BE2C (cell line): ENCODE results near the gene DOCK1.

ENCODE experiments used
- DNase-seq: peaks from one replicate; pipeline ENCODE4 v3.0.0-alpha.2; 2020
- H3K27me3 ChIP-seq: fragments of 250-450 bp; sonication (Bioruptor Pico); 2 replicates; pipeline ENCODE4 v1.5.1; 2020; ENCODE audit warnings: mild to moderate bottlenecking
- H3K36me3 ChIP-seq: fragments of 250-450 bp; sonication (Bioruptor Pico); 2 replicates; pipeline ENCODE4 v1.5.1; 2020; ENCODE audit warnings: mild to moderate bottlenecking
- H3K4me1 ChIP-seq: fragments of 250-450 bp; sonication (Bioruptor Pico); 2 replicates; pipeline ENCODE4 v1.5.1; 2020
- H3K4me3 ChIP-seq: 2 replicates; pipeline ENCODE4 v1.5.1; 2011; ENCODE audit warnings: low read depth, low read length
- H3K9me3 ChIP-seq: fragments of 250-450 bp; sonication (Bioruptor Pico); 2 replicates; pipeline ENCODE4 v1.5.1; 2020
- TF ChIP-seq, protein P1 (sequence below): IDR thresholded peaks from 2 replicates; pipeline ENCODE4 v1.5.1; 2012; ENCODE audit warnings: mild to moderate bottlenecking, low read depth, low read length

DOCK1 gene

DNA sequence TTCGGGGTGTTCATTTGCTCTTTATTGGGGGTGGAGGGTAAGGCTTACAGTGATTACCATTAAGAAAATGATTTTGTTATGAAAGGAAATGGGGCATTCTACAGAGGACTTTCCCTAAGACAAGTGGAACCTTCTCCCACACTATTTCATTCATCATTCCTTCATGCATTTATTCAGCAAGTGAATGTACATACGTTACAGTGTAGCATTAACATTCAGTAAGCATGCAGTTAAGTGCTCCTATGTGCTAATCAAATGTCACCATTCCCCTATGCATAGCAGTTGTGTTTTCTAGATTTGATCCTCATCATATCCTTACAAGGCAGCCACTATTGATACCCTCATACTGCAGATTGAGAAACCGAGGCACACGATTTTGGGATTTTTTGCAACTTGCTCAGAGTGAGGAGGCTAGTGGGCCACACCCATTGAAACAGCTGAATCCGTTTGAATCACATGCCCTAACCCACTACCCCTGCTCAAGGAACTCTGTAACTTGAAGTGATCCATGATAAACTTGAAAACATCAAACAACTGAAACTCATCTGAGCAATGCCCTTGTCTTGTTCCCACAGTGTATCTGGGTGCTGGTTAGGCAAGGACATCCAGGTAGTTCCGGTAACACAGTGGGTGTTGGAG, 274.5 kb downstream of the DOCK1 start:
- Histone ChIP-seq H3K27me3 (no peaks in the 10 kb centered on the region), H3K9me3 (no peaks in the 10 kb centered on the region), H3K4me1 (no peaks in the 10 kb centered on the region), H3K4me3 (no peak overlapping the region), H3K36me3 (no peaks in the 10 kb centered on the region)
- DNase-seq = no peak
- TF ChIP-seq, protein P1, sequence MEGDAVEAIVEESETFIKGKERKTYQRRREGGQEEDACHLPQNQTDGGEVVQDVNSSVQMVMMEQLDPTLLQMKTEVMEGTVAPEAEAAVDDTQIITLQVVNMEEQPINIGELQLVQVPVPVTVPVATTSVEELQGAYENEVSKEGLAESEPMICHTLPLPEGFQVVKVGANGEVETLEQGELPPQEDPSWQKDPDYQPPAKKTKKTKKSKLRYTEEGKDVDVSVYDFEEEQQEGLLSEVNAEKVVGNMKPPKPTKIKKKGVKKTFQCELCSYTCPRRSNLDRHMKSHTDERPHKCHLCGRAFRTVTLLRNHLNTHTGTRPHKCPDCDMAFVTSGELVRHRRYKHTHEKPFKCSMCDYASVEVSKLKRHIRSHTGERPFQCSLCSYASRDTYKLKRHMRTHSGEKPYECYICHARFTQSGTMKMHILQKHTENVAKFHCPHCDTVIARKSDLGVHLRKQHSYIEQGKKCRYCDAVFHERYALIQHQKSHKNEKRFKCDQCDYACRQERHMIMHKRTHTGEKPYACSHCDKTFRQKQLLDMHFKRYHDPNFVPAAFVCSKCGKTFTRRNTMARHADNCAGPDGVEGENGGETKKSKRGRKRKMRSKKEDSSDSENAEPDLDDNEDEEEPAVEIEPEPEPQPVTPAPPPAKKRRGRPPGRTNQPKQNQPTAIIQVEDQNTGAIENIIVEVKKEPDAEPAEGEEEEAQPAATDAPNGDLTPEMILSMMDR = no peak

- no peaks in the 10 kb centered on the region for H3K27me3 ChIP-seq
- TF ChIP-seq, protein P1 = no peak
- H3K9me3 ChIP-seq = no peaks in the 10 kb centered on the region
- no peak for DNase-seq
- H3K36me3 ChIP-seq = no peaks in the 10 kb centered on the region
- no peaks in the 10 kb centered on the region for H3K4me1 ChIP-seq
- H3K4me3 ChIP-seq = no peak overlapping the region
Measured at GRCh38 chr10:127182161-127182560, 276.9 kb downstream of the DOCK1 start.

- H3K36me3 ChIP-seq = no peaks in the 10 kb centered on the region
- no peaks in the 10 kb centered on the region for H3K4me1 ChIP-seq
- no peaks in the 10 kb centered on the region for H3K9me3 ChIP-seq
- DNase-seq = no peak
- TF ChIP-seq, protein P1 = no peak
- no peaks in the 10 kb centered on the region for H3K27me3 ChIP-seq
- H3K4me3 ChIP-seq = no peak overlapping the region
Measured at GRCh38 chr10:127184582-127184981, 279.4 kb downstream of the DOCK1 start.

DNA sequence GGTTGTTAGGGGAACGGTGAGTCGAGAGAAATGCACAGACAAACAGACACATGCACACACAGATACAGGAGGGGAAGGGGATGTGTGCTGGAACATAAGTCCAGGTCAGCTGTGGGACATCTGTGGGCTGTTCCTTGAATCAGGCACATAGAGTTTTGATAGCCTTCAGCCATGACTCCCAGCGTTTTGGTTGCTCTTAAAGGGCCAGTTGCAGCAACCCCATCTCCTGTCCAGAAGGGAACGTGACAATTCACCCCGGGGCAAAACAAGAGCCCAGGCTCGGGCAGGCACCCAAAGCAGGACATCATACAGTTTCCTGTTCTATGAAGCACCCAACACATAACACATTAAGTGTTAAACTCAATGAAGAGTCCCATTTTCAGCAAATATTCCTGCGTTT, 281.6 kb downstream of the DOCK1 start:
- peaks cover 4% of the 10 kb centered on the region; the same call in 1 of the 2 replicates for H3K27me3 ChIP-seq
- no peak overlapping the region for H3K4me3 ChIP-seq
- no peaks in the 10 kb centered on the region for H3K4me1 ChIP-seq
- H3K36me3 ChIP-seq = no peaks in the 10 kb centered on the region
- no peak for DNase-seq
- TF ChIP-seq, protein P1 = no peak
- H3K9me3 ChIP-seq = no peaks in the 10 kb centered on the region

DNA sequence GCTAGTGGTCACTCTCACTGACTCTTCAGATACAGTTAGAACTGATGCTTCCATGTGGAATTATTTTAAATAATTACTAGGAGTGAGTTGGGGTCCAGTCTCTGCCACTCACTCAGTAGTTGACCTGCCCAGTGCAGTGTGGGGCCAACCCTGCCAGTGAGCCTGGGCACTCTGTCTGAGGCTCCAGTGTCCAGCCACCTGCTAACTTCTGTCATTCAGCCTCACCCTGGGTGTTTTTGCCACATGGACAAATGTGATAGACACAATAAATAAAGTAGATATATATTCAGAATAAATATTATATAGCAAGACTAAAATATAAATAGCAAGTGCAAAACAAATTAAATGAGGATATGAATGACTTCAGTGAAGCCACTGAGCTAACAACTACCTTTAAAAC, 284.0 kb downstream of the DOCK1 start:
- no peaks in the 10 kb centered on the region for H3K36me3 ChIP-seq
- H3K4me3 ChIP-seq = no peak overlapping the region
- TF ChIP-seq, protein P1 = no peak
- H3K27me3 ChIP-seq = peaks cover 16% of the 10 kb centered on the region
- H3K9me3 ChIP-seq = no peaks in the 10 kb centered on the region
- DNase-seq = no peak
- no peaks in the 10 kb centered on the region for H3K4me1 ChIP-seq

GRCh38 chr10:127190427-127190826, 285.2 kb downstream of the DOCK1 start:
- TF ChIP-seq, protein P1 = no peak
- no peak for DNase-seq

More at GRCh38 chr10:127190427-127190826, 285.2 kb downstream of the DOCK1 start:
- peaks cover 28% of the 10 kb centered on the region for H3K27me3 ChIP-seq
- H3K4me1 ChIP-seq = no peaks in the 10 kb centered on the region
- H3K36me3 ChIP-seq = no peaks in the 10 kb centered on the region
- no peak overlapping the region for H3K4me3 ChIP-seq
- H3K9me3 ChIP-seq = no peaks in the 10 kb centered on the region
